Caco-2 (cell line): ENCODE measurements around the gene INS. TPM values are rescaled to one million over a fixed set of nuclear protein-coding genes. Genes with fewer than 3 reads are reported as not detected.
A peak's percentile ranks its signal among the peaks of the same experiment; 100 is the strongest.

Experiments used
- BruUV-seq: library from RNA; stranded (reverse); fragments of 400-500 nt; replicated peaks from 2 replicates; lab custom pipeline; 2021; lab: Mats Ljungman, UMichigan
- CTCF ChIA-PET: fragments of 300-600 bp; sonication (Branson Sonifier 250); formaldehyde crosslinking; loops from one replicate; lab custom pipeline; 2022; ENCODE audit warnings: antibody characterized with exemption; lab: Charles Lee
- POLR2A ChIA-PET: fragments of 300-600 bp; sonication (Branson Sonifier 250); formaldehyde crosslinking; loops from one replicate; lab custom pipeline; 2022; ENCODE audit warnings: antibody characterized with exemption; lab: Charles Lee
- DNase-seq, 2 experiments: peaks; one replicate each; pipeline versions ENCODE4 v3.0.0 to v3.0.0-alpha.2; 2020 to 2022
- H3K27me3 ChIP-seq: replicated peaks from 2 replicates; pipeline ENCODE4 v1.6.0; 2011; ENCODE audit warnings: low read length; ENCODE audit not compliant: control insufficient read depth, insufficient read depth
- H3K36me3 ChIP-seq: 2 replicates; pipeline ENCODE4 v1.5.1; 2011; ENCODE audit warnings: low read length; ENCODE audit not compliant: control insufficient read depth, insufficient read depth
- H3K4me1 ChIP-seq: fragments of 250-450 bp; sonication (Bioruptor Pico); 2 replicates; pipeline ENCODE4 v1.5.1; 2020; ENCODE audit warnings: mild to moderate bottlenecking
- H3K4me3 ChIP-seq: 2 replicates; pipeline ENCODE4 v1.5.1; 2011; ENCODE audit warnings: low read depth, mild to moderate bottlenecking, control low read depth, low read length
- H3K9me3 ChIP-seq: fragments of 250-450 bp; sonication (Bioruptor Pico); 2 replicates; pipeline ENCODE4 v1.5.1; 2020; ENCODE audit warnings: mild to moderate bottlenecking, moderate library complexity
- H3K27ac Mint-ChIP-seq: one replicate; pipeline ENCODE4 v1.8.0; 2022; ENCODE audit warnings: mixed read lengths; ENCODE audit not compliant: unreplicated experiment
- H3K27me3 Mint-ChIP-seq: one replicate; pipeline ENCODE4 v1.8.0; 2022; ENCODE audit warnings: mixed read lengths; ENCODE audit not compliant: insufficient read depth, unreplicated experiment
- H3K36me3 Mint-ChIP-seq: one replicate; pipeline ENCODE4 v1.8.0; 2022; ENCODE audit warnings: mild to moderate bottlenecking, mixed read lengths; ENCODE audit not compliant: insufficient read depth, unreplicated experiment
- H3K4me1 Mint-ChIP-seq: one replicate; pipeline ENCODE4 v1.8.0; 2022; ENCODE audit warnings: low read depth, mixed read lengths; ENCODE audit not compliant: unreplicated experiment
- H3K4me3 Mint-ChIP-seq: one replicate; pipeline ENCODE4 v1.8.0; 2022; ENCODE audit warnings: mild to moderate bottlenecking, moderate library complexity, mixed read lengths; ENCODE audit not compliant: unreplicated experiment
- H3K9me3 Mint-ChIP-seq: one replicate; pipeline ENCODE4 v1.8.0; 2022; ENCODE audit warnings: mixed read lengths; ENCODE audit not compliant: unreplicated experiment
- intact Hi-C: fragments of 100-400 bp; cut with micrococcal nuclease; formaldehyde crosslinking; loops from one replicate; pipeline ENCODE4 v1.10.0; 2022; ENCODE audit not compliant: unreplicated experiment
- microRNA-seq: library from miRNA; unstranded; fragments of <30 nt; microRNA quantifications from one replicate; pipeline ENCODE4 v1.2.0, GENCODE V29; 2022
- total RNA-seq: library from RNA; stranded (reverse); gene quantifications from 2 replicates; pipeline ENCODE4 v1.2.3, GENCODE V29; 2022
- TF ChIP-seq, protein P1 (sequence below), 2 experiments: fragments of 200-600 bp in 1 of 2; IDR thresholded peaks; 1 replicate in 1 of 2; 2 replicates in 1 of 2; pipeline versions ENCODE4 v1.5.1 to v1.8.0; 2011 to 2022; ENCODE audit warnings: antibody characterized with exemption in 1 of 2, control low read depth in 1 of 2, inconsistent platforms in 1 of 2, low read depth in 1 of 2, low read length in 1 of 2, mild to moderate bottlenecking in 1 of 2, moderate library complexity in 1 of 2; ENCODE audit not compliant: insufficient read depth in 1 of 2, severe bottlenecking in 1 of 2, unreplicated experiment in 1 of 2

The INS gene
- total RNA-seq, 1 experiment from 2014 or later = not detected

DNA sequence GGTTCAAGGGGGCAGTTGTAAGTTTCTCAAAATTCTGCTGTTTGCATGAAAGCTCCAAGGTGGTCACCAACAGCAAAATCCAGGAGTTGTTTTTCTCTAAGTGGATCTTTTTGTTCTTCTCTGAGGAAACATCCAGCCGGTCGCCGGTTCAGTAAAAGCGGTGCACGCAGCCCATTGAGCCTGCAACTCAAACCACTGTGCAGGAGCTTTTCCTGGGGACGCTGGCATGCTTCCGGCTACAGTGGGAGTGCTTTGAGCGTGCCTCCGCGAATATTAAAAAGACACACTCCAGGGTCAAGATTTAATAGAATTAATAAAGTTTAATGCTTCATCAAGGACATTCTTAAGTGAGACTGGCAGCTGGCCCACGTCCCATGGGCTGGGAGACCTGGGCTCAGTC lies 47.2 kb downstream of the INS start:
- H3K36me3 Mint-ChIP-seq = no peaks in the 10 kb centered on the region
- H3K27me3 Mint-ChIP-seq = no peaks in the 10 kb centered on the region
- CTCF ChIA-PET = no interaction called here
- Histone ChIP-seq H3K4me1 (no peaks in the 10 kb centered on the region), H3K9me3 (peaks cover 17% of the 10 kb centered on the region), H3K36me3 (no peaks in the 10 kb centered on the region), H3K27me3 (no peaks in the 10 kb centered on the region), H3K4me3 (no peak overlapping the region)
- DNase-seq = no peak
- no peak overlapping the region for H3K27ac Mint-ChIP-seq
- no peak overlapping the region for H3K4me3 Mint-ChIP-seq
- TF ChIP-seq, protein P1, sequence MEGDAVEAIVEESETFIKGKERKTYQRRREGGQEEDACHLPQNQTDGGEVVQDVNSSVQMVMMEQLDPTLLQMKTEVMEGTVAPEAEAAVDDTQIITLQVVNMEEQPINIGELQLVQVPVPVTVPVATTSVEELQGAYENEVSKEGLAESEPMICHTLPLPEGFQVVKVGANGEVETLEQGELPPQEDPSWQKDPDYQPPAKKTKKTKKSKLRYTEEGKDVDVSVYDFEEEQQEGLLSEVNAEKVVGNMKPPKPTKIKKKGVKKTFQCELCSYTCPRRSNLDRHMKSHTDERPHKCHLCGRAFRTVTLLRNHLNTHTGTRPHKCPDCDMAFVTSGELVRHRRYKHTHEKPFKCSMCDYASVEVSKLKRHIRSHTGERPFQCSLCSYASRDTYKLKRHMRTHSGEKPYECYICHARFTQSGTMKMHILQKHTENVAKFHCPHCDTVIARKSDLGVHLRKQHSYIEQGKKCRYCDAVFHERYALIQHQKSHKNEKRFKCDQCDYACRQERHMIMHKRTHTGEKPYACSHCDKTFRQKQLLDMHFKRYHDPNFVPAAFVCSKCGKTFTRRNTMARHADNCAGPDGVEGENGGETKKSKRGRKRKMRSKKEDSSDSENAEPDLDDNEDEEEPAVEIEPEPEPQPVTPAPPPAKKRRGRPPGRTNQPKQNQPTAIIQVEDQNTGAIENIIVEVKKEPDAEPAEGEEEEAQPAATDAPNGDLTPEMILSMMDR (IDR thresholded peaks at IDR 0.05; ENCODE audit: insufficient read depth in 1 of 2, low read depth in 1 of 2, low read length in 1 of 2, severe bottlenecking in 1 of 2, unreplicated experiment in 1 of 2) = no peak
- H3K9me3 Mint-ChIP-seq = peaks cover 22% of the 10 kb centered on the region
- intact Hi-C loops = no loop called here
- POLR2A ChIA-PET = interaction anchor here (0.6 kb wide), 1 partner anchor 97 kb away, joined by 3 read pairs; no protein-coding TSS in a partner anchor
- BruUV-seq = no TSS peak
- H3K4me1 Mint-ChIP-seq = no peaks in the 10 kb centered on the region

DNA sequence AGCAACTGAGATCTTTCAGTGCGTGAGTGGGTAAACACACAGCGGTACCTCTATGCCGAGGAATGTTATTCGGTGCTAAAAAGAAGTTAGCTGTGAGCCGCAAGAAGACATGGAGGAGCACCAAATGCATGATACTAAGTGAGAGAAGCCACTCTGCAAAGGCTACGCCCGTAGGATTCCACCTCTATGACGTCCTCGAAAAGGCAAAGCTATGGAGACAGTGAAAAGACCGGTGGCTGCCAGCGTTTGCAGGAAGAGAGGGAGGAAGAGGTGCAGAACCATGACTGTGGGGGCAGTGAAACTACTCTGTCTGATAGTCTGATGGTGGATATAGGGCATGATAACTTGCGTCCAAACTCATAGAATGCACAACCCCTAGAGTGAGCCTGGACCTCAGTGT lies 50.5 kb downstream of the INS start:
- DNase-seq = no peak
- Mint-ChIP-seq H3K4me1 (no peaks in the 10 kb centered on the region), H3K9me3 (no peaks in the 10 kb centered on the region), H3K27ac (no peak overlapping the region), H3K36me3 (no peaks in the 10 kb centered on the region), H3K4me3 (no peak overlapping the region), H3K27me3 (no peaks in the 10 kb centered on the region)
- Histone ChIP-seq H3K4me3 (no peak overlapping the region), H3K27me3 (no peaks in the 10 kb centered on the region), H3K9me3 (no peaks in the 10 kb centered on the region), H3K4me1 (no peaks in the 10 kb centered on the region), H3K36me3 (no peaks in the 10 kb centered on the region)
- ChIA-PET POLR2A (no interaction called here), CTCF (no interaction called here)
- TF ChIP-seq, protein P1 (IDR thresholded peaks at IDR 0.05; ENCODE audit: insufficient read depth in 1 of 2, low read depth in 1 of 2, low read length in 1 of 2, severe bottlenecking in 1 of 2, unreplicated experiment in 1 of 2) = no peak
- intact Hi-C loops = no loop called here
- no TSS peak for BruUV-seq

Small RNA genes lying within 50 kb of the gene (microRNA-seq; reads per million reads assigned to microRNA genes)
- gene MIR4686 = not detected
- 3,170 reads per million, percentile 94 among the genes with 10 or more reads in this experiment for gene MIR483

Other genes with a start within 250 kb of the INS start
- 0.88 and 2.8 TPM in 2 replicates for gene TNNT3, start 241.5 kb downstream of the INS start, total RNA-seq
- gene MRPL23, start 213.9 kb downstream of the INS start, total RNA-seq = 7.8 and 15.0 TPM in 2 replicates
- 1.5 TPM in 2 replicates for gene H19, start 163.4 kb downstream of the INS start, total RNA-seq
- gene IGF2, start 21.8 kb downstream of the INS start, total RNA-seq = 1,375 and 1,397 TPM in 2 replicates
- gene TH, start 10.6 kb upstream of the INS start, total RNA-seq = not detected in 2 replicates
- 26.6 and 32.5 TPM in 2 replicates for gene ASCL2, start 109.4 kb upstream of the INS start, total RNA-seq
- 0.09 and 0.21 TPM in 2 replicates for gene C11orf21, start 140.7 kb upstream of the INS start, total RNA-seq
- gene TSPAN32, start 140.8 kb upstream of the INS start, total RNA-seq = 0.97 and 1.2 TPM in 2 replicates
- gene CD81, start 216.1 kb upstream of the INS start, total RNA-seq = 397 and 412 TPM in 2 replicates
- 46.2 and 60.9 TPM in 2 replicates for gene TSSC4, start 239.5 kb upstream of the INS start, total RNA-seq